ENCODE data around the gene KRTAP5-5. TPM values are rescaled to one million over a fixed set of nuclear protein-coding genes. Genes with fewer than 3 reads are reported as not detected.
"Not testable (repeated sequence)": the region's sequence is repeated elsewhere in the genome, so short reads cannot be mapped to it uniquely, and the experiment has no call there.

Gene KRTAP5-5
- polyA plus RNA-seq, 4 donors = 0.13 TPM; not detected in 3

DNA sequence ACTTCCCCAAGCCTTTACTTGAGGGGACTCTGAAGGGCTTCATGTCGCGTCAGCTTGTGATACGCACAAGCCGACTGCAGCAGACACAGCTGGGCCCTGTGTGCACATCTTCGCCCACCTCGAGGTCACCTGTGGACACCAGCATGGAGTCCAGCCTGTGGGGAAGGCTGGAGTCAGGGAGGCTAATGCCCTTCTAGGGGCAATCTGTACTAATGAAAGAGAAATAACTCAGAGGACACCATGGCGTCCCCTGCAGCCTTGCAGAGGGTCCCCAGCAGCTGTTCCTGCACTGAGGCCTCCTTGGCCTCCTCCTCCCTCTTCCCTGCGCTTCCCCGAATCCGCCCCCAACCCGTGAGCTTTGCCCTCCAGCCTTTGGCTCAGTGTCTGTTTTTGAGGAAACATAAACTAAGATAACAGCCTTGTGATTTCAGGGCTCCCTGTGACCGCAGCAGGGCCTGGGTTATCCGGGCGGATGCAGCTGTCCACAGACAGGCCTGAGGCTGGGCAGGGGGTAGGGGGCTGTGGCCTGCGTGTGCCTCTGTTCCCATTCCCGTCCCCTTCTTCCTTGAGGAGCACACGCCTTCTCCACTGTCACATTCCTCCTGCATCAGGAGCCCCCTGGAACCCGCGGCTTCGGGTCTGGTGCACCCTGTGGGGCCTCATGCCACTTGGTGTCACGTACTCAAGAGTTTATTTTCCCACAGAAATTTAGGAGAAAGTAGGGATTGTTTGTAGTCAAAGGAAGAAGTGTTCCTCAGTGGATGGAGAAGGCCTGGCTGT, 25.0 kb downstream of the KRTAP5-5 start:
- no peak for DNase-seq (ENCODE audit: low read depth in 4 of 4, low spot score in 2 of 4)

DNA sequence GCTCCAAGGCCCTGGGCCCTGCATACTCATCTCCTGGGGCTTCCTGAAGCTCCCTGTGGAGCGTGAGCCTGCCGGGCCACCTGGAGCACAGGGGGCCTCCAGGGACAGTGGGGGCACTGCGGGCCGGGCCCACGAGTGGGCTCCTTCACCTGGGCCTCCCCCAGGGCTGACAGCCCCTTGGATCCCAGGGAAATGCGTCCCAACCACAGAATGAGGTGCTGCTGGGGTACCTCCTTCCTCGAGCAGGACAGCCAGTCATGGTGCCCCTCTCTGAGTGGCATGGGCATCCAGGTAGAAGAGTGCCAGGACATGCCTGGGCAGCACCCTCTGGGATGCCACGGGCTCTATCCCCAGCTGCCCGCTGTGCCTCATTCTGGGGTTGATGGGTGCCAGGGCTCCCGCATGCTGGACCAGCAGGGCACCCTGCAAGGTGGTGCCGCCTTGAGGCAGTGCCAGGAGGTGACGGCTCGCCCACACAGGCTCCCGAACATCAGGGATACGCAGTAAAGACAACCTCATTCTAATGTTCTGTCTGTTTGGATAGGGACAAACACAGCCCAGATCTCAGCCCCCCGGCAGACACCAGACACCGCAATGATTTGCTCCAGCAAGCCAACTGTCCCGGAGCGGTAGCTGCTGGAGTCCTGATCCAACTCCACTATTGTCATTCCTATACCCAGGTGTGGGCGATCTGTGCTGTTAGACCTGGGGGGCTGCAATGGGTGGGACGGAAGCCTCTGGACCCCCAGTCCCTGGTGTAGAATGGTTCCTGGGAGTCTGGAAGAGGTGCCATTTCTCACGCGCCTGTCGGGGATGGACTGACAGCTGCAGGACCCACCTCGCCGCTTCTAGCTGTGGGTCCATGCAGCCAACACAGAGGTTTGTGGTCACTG, 25.8 kb downstream of the KRTAP5-5 start:
- no peak for DNase-seq (ENCODE audit: low read depth in 4 of 4, low spot score in 2 of 4)

DNA sequence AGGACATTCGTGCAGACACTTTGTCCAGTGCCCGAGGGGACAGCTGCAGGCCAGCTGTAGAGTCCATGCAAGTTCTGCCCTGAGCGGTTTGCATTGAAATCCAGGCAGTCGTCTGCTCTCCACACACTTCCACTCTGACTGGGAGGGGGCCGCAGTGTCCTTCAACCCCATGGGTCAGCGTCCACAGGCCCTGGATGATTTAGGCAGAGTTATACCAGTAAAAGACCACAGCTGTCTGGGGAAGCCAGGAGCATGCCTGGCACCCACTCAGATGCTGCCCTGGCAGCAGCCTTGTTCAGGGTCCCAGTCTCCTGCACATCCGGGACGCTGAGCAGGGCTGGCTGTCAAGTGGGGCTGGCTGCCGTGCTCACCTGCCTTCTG, 26.5 kb downstream of the KRTAP5-5 start:
- no peak for DNase-seq (ENCODE audit: low read depth in 4 of 4, low spot score in 2 of 4)

DNA sequence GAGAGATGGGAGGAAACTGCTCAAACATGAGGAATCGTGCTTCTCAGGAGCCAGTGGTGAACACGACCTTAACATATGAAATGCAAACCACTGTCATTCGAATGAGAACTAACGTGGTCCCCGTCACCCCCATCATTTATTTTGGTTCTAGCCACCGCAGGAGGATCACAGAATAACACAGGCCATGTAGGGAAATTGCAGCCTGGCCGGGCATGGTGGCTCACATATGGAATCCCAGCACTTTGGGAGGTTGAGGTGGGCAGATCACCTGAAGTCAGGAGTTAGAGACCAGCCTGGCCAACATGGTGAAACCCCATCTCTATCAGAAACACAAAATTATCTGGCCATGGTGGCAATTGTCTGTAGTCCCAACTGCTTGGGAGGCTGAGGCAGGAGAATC, 27.1 kb downstream of the KRTAP5-5 start:
- no peak for DNase-seq (ENCODE audit: low read depth in 4 of 4, low spot score in 2 of 4)

DNA sequence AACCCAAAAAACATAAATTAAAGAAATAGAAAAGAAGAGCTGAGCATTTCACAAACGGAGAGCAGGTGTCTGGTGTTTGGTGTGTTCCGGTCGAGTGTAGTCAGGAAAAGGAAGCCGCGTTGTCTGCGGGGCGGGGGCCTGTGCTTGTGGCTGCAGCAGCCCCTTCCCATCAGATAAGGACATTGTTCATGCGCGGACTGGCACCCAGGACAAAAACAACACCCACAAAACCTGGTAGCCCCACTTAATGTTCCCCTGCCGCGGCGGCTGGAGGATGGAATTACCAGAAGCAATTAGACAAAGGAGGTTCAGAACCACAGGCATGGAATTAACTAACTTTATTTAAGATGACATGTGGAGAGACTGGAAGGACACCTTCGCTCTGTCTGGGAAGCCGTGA, 29.9 kb downstream of the KRTAP5-5 start:
- DNase-seq (ENCODE audit: low read depth in 4 of 4, low spot score in 2 of 4) = no peak

DNA sequence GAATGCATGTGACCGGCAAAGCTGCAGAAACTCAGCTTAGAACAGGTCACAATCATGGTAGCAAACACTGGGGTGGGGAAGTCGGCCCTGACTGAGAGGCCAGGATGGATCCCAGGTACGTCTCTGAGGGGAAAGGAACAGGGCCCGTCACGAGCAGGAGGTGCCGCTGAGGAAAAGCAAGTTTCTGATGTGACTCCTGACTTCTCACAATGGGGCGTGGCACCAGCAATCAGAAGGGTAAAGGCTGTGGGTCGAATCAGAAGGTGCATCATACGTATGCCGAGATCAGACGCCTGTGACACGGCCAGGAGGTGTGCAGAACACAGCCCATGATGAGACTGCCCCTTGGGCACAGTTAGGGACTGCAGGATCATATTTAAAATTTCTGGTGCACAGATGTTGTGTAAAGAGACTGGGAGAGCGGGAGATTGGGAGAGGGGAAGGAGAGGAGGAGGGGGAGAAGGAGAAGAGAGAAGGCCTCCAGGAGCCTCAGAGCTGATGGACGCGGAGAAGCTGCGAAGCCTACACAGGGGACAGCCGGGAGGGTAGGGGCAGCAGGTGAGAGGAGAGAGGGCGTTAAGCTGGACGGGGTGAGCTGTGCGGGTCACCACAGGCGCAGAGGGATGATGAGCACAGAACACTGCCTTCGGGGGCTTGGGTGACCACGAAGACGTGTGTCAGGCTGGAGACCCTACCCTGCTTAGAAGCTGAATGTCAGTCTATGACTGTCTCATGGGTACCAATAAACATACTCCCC, 30.7 kb downstream of the KRTAP5-5 start:
- DNase-seq (ENCODE audit: low read depth in 4 of 4, low spot score in 2 of 4) = no peak

DNA sequence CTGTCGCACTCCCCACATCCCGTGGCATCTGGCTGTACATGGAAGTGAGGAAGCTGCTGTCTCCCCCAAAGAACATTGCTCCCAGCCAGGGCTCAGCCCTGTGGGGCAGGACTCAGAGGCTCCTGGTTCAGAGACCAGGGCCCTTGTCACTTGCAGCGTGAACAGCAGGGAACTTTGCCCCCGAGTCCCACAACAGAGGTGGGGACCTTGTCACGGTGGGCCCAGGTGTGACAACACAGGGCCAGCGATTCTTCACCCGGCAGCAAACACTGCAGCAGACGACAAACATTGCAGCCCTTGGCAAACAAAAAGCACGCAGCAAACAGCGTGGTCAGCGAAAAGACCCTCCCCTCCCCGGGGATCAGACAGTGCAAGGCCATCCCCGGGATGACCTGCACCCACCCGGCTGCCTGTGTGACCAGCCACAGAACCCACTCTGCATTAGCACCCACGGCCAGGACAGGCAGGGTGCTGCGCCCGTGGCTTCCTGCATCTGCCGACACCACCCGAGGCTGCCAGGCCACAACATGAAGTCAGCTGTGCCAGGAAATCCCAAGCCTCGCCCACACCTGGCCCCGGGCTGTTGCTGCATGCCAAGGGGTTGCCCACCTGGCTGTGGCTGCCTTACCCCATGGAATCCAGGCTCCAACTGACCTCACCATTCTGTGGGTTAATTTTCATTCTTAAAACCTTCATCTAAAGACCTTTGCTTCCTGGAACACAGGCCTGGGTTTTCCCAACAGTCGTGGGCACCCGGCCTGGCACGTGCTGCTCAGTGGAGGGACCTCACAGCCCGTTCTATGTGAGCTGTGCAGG, 32.1 kb downstream of the KRTAP5-5 start:
- DNase-seq (ENCODE audit: low read depth in 4 of 4, low spot score in 2 of 4) = not testable (repeated sequence)

DNA sequence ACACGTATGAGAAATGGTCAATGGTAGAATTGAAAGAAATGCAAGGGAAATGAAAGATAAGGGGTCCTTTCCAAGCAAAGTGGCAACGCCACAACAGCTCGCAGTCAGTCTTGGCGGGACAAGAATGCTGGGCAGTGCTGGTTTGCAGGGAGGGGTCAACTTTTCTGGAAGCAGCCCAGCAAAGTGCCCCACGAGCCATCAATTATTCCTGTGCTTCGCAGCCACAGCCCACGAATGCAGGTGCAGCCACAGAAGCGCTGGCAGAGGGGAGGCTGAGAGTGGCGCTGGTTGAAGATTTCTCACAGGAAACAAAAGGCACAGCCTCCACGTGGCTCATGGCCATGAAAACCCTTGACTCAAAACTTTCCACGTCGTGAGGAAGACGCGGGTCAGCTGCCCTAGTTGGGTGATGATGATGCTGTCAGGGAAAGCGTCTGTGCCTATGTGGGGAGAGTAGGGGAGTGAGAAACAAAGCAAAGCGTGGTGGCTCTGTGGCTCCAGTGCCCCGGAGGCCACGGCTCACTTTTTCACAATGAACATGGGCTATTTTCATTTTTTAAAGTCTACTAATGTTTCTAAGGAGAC, 33.2 kb downstream of the KRTAP5-5 start:
- not testable (repeated sequence) for DNase-seq (ENCODE audit: low read depth in 4 of 4, low spot score in 2 of 4)

DNA sequence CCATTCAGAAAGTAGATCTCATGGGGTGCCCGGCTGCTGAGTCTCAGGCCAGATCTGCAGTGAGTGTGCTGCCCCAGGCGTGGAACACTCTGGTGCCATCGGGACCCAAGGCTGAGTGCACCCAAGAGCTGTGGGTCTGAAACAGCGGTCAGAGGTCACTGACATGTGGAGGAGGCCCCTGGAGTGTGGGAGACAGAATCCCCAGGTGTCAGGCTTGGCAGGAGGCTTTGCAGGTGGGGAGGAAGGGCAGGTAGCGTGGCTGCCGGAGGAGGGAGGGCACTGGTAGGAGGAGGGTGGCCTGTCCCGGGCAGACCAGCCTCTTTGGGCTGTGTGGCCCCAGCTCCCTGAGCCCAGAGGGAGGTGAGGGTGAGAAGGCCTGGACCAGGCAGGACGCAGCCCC, 35.7 kb downstream of the KRTAP5-5 start:
- no peak for DNase-seq (ENCODE audit: low read depth in 4 of 4, low spot score in 2 of 4)

DNA sequence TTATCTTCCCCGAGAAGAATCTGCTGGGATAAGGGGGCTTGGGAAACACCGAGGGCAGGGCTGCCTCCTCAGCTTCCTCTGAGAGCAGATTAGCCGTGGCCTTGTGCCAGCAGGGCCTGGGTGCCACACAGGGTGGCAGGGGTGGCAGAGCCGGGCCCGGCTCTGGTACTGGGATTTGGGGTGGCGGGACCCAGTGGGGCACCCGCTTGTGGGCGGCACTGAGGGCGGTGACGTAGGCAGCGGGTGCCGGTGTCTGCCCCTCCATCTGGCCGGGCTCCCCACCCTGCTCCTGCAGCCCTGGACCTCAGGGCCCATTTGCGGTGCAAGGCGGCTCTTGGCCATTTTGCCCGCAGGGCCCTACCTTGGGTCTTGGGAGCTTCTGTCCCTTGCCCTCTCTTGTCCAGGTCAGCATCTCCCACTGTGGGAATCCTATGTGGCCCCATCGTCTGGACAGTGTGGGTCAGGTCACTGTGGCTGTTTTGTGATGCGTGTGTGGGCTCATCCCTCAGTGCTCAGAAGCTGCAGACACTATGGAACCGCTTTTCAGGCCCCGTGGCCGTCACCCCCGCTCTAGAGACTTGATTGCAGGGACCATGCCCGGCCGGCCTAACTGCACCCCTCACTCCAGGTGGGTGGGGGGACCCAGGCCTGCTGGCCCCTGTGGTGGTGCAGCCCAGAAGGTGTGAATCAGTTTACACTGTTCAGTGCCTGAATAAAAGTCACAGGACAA, 37.7 kb downstream of the KRTAP5-5 start:
- DNase-seq (ENCODE audit: low read depth in 4 of 4, low spot score in 2 of 4) = no peak

DNA sequence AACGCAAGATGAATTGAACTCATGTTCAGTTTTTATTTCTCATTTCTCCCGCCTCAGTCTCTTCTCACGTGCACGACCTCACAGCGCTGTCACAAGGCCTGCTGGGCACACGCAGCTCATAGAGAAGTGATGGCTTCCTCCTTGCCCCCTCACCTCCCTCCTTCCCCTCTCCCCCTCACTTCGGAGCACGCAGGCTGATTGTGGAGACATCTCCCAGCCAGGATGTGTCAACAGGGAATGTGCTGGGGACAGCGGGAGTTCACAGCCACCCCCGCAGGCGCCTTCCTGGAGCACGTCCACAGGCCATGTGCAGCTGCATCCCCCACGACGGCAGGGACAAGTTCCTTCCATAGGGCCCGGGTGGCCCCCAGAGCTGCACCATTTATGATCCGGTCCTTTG, 38.3 kb downstream of the KRTAP5-5 start:
- peak in 3 of 4 donors; percentile 36 to 71 (median 61) for DNase-seq (ENCODE audit: low read depth in 4 of 4, low spot score in 2 of 4)

DNA sequence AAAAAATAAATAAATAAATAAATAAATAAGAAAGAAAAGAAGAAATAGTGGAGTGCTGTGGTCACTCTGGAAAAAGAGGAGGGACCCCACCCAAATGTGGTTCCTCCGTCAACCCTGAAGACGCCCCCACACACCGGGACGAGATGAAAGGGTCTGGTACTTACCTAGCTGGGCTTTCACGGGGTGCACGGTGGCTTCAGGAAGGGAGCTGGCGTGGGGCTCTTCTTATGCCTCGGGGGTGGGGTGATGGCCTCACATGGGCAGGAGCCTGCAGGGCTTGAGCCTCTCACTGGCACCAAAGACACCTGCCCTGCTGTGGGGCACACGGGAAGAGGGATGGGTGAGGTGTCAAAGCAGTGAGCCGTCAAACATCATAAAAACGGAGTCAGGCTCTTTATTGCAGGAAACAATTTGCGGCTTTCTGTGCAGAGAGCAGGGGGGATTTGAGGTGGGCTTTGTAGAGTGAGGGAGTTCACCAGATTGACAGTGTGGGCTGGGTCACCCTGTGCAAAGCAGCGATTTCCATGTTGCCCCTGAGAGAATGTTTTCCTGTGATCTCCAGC, 39.4 kb downstream of the KRTAP5-5 start:
- DNase-seq (ENCODE audit: low read depth in 4 of 4, low spot score in 2 of 4) = no peak

DNA sequence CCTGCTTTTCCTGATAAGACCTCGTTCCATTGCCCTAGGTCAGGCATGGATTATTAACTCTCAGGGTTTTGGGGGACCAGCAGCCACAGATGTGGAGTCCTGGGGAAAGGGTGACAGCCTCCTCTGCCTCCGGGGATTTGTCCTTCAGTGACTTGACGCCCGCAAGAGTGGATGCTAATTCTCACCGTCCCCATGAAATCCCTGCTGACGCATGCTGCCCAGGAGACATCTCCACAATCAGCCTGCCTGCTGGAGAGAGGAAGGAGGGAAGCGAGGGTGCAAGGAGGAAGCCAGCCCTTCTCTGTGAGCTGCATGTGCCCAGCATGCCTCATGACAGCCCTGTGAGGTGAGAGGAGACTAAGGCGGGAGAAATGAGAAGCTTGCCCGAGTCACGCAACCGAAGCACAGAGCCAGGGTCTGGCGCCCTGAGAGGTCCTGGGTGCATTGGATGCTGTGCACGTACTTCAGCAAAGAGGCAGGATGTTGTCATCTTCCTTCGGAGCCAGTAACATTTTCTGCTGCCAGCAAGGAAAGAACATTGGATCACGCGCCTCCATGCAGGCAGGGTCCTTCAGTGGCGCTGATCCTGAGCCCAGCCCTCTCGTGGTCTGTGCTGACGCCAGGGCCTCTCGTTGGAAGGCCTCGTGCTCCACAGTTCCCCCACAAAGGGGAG, 40.1 kb downstream of the KRTAP5-5 start:
- no peak for DNase-seq (ENCODE audit: low read depth in 4 of 4, low spot score in 2 of 4)

DNA sequence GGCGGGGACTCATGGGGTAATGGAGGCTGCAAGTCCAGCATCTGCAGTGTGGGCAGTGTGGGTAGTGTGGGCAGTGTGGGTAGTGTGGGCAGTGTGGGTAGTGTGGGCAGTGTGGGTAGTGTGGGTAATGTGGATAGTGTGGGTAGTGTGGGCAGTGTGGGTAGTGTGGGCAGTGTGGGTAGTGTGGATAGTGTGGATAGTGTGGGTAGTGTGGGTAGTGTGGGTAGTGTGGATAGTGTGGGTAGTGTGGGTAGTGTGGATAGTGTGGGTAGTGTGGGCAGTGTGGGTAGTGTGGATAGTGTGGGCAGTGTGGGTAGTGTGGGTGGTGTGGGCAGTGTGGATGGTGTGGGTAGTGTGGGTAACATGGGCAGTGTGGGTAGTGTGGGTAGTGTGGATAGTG, 40.9 kb downstream of the KRTAP5-5 start:
- not testable (repeated sequence) for DNase-seq (ENCODE audit: low read depth in 4 of 4, low spot score in 2 of 4)

DNA sequence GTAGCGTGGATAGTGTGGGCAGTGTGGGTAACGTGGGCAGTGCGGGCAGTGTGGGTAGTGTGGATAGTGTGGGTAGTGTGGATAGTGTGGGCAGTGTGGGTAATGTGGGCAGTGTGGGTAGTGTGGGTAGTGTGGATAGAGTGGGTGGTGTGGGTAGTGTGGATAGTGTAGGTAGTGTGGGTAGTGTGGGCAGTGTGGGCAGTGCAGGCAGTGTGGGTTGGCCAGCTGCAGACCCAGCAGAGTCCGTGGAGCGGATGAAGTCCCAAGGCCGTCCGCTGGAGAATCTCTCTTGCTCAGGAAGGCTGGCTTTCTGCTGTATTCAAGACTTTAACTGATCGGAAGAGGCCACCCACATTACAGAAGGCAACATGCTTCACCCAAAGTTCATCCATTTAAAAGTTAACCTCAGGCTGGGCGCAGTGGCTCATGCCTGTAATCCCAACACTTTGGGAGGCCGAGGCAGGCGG, 41.4 kb downstream of the KRTAP5-5 start:
- no peak for DNase-seq (ENCODE audit: low read depth in 4 of 4, low spot score in 2 of 4)

DNA sequence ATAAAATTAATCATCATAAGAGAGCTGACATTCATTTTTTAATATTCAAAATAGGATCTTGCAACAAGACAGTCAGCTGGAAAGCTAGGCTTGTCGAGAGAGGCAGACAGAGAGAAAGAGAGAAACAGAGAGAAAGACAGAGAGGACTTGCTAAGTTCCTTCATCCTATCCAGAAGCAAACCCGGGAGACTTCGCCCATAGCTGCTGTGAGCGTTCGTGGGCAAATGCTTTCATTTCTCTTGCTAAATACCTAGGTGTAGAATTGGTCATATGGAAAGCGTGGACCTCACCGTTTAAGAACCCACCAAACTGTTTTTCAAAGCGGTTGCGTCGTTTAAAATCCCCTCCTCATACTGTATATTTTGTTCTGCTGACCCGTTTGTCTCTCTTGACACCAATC, 42.1 kb downstream of the KRTAP5-5 start:
- no peak for DNase-seq (ENCODE audit: low read depth in 4 of 4, low spot score in 2 of 4)

DNA sequence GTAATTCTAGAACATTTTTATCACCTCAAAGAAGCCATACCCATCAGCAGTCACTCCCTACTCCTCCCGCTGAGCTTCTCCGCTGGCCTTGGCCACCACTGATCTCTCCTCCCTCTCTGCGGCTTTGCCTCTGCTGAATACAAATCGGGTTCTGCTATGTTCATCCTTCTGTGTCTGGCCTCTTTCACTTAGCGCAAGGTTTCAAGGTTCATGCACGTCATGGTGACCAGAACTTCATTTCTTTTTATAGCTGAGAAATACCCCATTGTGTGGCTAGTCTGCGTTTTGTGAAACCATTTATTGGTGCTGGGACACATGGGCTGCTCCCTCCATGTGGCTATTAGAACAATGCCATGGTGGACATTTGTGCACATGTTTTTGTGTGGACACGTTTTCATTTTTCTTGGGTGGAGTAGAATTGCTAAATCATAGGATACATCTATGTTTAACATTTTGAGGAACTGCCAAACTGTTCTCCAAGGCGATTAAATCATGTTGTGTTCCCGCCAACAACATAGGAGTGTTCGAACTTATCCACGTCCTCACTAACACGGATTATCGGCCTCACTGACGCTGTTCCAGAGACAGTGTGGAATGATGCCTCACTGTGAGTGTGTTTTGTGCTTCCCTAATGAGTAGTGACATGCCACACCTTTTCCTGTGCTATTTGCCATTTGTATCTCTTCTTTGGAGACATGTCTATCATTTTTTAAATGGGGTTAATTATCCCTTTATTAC, 43.2 kb downstream of the KRTAP5-5 start:
- no peak for DNase-seq (ENCODE audit: low read depth in 4 of 4, low spot score in 2 of 4)

All from left renal cortex interstitium (tissue), 4 donors.